Kidney epithelial cell (primary cell): Measurements from ENCODE around the gene DENND1A. TPM values are rescaled to one million over a fixed set of nuclear protein-coding genes. Genes with fewer than 3 reads are reported as not detected.
A peak's percentile ranks its signal among the peaks of the same experiment; 100 is the strongest.
"Not testable (repeated sequence)": the region's sequence is repeated elsewhere in the genome, so short reads cannot be mapped to it uniquely, and the experiment has no call there.

Source experiments
- DNase-seq: peaks from one replicate; pipeline ENCODE4 v3.0.0-alpha.2; 2010; ENCODE audit warnings: low read depth
- H3K27me3 ChIP-seq: 2 replicates; pipeline ENCODE4 v1.6.0; 2011; ENCODE audit warnings: low read length; ENCODE audit not compliant: control insufficient read depth, insufficient read depth
- H3K36me3 ChIP-seq: 2 replicates; pipeline ENCODE4 v1.5.1; 2011; ENCODE audit warnings: low read length; ENCODE audit not compliant: control insufficient read depth, insufficient read depth
- H3K4me3 ChIP-seq: 2 replicates; pipeline ENCODE4 v1.5.1; 2011; ENCODE audit warnings: low read depth, mild to moderate bottlenecking, control low read depth, low read length
- total RNA-seq: library from RNA; depleted of rRNA; stranded (reverse); fragments of >200 nt; gene quantifications from 2 replicates; pipeline ENCODE4 v1.2.3, GENCODE V29; 2015
- TF ChIP-seq, protein P1 (sequence below): IDR thresholded peaks from 2 replicates; pipeline ENCODE4 v1.5.1; 2011; ENCODE audit warnings: mild to moderate bottlenecking, moderate library complexity, low read length, control low read depth, inconsistent platforms; ENCODE audit not compliant: insufficient read depth, poor library complexity, severe bottlenecking

The DENND1A gene, protein sequence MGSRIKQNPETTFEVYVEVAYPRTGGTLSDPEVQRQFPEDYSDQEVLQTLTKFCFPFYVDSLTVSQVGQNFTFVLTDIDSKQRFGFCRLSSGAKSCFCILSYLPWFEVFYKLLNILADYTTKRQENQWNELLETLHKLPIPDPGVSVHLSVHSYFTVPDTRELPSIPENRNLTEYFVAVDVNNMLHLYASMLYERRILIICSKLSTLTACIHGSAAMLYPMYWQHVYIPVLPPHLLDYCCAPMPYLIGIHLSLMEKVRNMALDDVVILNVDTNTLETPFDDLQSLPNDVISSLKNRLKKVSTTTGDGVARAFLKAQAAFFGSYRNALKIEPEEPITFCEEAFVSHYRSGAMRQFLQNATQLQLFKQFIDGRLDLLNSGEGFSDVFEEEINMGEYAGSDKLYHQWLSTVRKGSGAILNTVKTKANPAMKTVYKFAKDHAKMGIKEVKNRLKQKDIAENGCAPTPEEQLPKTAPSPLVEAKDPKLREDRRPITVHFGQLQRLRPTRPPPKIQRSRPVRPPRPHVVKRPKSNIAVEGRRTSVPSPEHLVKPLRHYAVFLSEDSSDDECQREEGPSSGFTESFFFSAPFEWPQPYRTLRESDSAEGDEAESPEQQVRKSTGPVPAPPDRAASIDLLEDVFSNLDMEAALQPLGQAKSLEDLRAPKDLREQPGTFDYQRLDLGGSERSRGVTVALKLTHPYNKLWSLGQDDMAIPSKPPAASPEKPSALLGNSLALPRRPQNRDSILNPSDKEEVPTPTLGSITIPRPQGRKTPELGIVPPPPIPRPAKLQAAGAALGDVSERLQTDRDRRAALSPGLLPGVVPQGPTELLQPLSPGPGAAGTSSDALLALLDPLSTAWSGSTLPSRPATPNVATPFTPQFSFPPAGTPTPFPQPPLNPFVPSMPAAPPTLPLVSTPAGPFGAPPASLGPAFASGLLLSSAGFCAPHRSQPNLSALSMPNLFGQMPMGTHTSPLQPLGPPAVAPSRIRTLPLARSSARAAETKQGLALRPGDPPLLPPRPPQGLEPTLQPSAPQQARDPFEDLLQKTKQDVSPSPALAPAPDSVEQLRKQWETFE
- 14.5 and 20.6 TPM in 2 replicates for total RNA-seq

DNA sequence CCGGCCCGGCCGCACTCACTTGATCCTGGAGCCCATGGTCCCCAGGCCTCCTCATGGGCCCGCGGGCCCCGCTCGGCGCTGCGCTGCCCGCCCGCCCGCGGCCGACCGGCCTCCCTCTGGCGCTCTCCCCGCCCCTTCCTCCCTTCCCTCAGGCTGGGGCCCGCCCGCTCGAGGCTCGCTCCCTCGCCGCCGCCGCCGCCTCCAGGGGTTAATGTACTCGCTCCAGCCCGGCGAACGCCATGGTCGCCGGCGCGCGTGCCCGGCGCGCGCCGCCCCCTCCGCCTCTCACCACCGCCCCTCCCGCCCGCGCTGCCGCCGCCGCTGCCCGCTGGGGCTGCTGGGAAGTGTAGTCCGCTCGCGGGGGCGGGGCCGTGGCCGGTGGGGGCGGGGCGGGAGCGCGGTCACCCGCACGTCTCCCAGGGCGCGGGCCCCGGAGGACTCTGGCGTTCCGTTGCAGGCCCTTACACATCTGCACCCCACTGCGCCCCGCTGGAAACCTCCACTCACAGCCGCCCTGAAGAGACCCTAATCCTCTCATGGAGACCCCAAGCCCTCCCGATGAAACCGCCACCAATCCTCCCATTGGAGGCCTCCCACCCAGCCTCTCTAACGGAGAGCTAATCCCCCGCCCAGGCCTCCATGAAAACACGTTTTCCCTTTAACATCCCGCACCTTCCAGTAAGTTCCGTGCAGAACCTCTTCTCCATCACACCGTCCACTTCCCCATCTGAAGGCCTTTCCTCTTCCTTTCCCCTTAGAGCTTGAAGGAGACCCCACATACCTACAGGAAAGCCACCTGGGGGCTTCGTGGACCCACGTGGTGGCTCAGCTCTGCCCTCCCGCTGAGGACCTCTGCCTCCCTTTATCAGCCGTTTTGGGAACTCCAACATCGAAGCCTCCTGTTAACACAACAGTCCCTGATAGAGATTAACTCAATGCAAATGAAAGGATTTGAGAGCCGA lies at the start of gene DENND1A:
DENND1A (minus strand) TSS at position 257 of the 962 bp plus-strand sequence; CDS start at position 36, 221 bp downstream.
- H3K36me3 ChIP-seq = no peaks in the 10 kb centered on the region
- peak within 1 kb of the TSS; percentile 73 for H3K4me3 ChIP-seq
- no peaks in the 10 kb centered on the region for H3K27me3 ChIP-seq
- DNase-seq = peak; percentile 32
- TF ChIP-seq, protein P1, sequence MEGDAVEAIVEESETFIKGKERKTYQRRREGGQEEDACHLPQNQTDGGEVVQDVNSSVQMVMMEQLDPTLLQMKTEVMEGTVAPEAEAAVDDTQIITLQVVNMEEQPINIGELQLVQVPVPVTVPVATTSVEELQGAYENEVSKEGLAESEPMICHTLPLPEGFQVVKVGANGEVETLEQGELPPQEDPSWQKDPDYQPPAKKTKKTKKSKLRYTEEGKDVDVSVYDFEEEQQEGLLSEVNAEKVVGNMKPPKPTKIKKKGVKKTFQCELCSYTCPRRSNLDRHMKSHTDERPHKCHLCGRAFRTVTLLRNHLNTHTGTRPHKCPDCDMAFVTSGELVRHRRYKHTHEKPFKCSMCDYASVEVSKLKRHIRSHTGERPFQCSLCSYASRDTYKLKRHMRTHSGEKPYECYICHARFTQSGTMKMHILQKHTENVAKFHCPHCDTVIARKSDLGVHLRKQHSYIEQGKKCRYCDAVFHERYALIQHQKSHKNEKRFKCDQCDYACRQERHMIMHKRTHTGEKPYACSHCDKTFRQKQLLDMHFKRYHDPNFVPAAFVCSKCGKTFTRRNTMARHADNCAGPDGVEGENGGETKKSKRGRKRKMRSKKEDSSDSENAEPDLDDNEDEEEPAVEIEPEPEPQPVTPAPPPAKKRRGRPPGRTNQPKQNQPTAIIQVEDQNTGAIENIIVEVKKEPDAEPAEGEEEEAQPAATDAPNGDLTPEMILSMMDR = no peak

DNA sequence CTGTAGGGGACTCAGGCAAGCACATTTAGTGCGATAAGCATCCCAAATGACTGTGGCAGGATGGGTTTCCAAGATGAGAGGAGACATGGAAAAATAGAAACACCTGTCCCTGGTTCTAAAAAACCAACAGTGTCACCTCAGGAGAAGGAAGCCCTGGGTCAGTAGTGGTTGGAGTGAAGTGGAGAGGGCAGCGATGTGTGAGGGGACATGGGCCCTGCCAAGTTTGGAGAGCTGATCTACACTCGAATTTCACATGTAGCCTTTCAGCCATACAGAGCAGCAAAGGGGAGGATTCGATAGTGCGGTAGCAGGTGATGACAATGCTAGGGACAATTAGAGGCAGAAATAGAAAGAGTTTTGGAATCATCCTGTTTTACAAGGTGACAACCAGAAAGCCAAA lies 49.1 kb upstream of the DENND1A start:
- DNase-seq = no peak
- Histone ChIP-seq H3K4me3 (no peak overlapping the region), H3K36me3 (no peaks in the 10 kb centered on the region), H3K27me3 (peaks cover 17% of the 10 kb centered on the region)
- TF ChIP-seq, protein P1 = no peak

DNA sequence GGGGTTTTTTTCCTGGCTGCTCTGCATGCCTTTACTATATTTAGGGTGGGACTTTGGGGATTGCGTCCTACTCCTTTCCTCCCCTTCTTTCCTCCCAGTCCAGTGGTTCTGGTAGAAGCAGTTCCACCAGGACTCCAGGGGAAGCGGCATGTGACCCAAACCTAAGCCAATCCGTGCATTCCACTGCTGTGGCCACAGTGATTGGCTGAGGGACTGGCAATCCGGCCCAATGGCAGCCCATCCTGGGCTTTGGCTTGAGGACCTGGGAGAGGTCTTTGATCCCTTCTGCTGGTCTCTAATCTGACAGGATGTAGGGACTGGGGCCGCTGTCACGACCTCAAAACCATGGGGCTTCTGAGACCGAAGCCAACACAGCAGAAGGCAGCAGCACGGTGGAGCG lies 46.7 kb upstream of the DENND1A start:
- not testable (repeated sequence) for H3K36me3 ChIP-seq, H3K4me3 ChIP-seq, DNase-seq
- H3K27me3 ChIP-seq = peaks cover 12% of the 10 kb centered on the region

DNA sequence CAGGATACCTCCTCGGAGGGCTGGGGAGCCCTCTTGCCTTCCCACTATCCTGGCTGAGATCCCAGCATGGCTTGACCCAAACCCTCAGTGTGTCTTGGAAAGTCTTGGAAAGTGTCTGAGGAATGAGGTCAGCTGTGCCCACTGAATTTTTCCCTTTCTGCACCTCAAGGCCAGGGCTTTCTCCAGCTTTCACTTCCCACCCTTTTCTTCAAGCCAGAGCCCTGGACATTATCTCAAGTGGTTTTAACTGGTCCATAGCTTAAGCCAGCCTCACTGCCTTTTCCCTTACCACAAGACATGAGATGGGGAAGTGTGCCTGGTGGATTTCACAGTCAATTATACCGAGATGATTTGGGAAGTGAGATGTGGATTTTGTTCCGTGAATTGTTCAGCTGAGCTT lies 45.9 kb upstream of the DENND1A start:
- TF ChIP-seq, protein P1 = no peak
- peaks cover 10% of the 10 kb centered on the region for H3K27me3 ChIP-seq
- no peak overlapping the region for H3K4me3 ChIP-seq
- no peak for DNase-seq
- H3K36me3 ChIP-seq = no peaks in the 10 kb centered on the region

DNA sequence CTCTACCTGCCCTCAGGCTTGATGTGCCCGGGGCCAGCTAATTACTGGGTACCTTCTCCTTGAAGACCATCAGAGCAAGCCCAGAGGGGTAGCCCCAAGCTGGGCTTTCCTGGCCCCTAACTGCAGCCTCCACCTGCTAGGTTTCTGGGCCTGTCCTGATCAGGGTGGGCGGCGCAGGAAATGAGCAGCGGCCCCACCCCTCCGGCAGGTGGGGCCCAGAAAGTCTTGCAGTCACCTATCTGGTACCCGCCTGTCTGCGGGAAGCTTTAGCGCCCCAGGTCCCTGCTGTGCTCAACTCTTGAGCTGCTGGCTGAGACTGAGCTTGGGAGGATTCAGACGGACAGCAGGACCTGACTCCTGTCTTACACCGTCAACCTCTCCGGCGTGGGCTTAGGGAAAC lies 44.5 kb upstream of the DENND1A start:
- H3K27me3 ChIP-seq = peaks cover 5% of the 10 kb centered on the region
- H3K4me3 ChIP-seq = no peak overlapping the region
- no peak for DNase-seq
- H3K36me3 ChIP-seq = no peaks in the 10 kb centered on the region
- TF ChIP-seq, protein P1 = no peak
